IPS DF 6.9 (cell line): ENCODE measurements around the gene SPPL3.

Source experiments
- DNase-seq: peaks from one replicate; pipeline ENCODE4 v3.0.0-alpha.2; 2013; ENCODE audit warnings: low read depth, low spot score
- H3K27ac ChIP-seq: one replicate; pipeline ENCODE4 v1.5.1; 2013; ENCODE audit warnings: low read length, control low read depth
- H3K27me3 ChIP-seq: 2 replicates; pipeline ENCODE4 v1.6.1; 2013; ENCODE audit warnings: mild to moderate bottlenecking, low read length; ENCODE audit not compliant: control insufficient read depth, insufficient read depth
- H3K36me3 ChIP-seq: 2 replicates; pipeline ENCODE4 v1.6.1; 2013; ENCODE audit warnings: low read length; ENCODE audit not compliant: control insufficient read depth, insufficient read depth
- H3K4me1 ChIP-seq: 2 replicates; pipeline ENCODE4 v1.6.1; 2013; ENCODE audit warnings: low read length; ENCODE audit not compliant: control insufficient read depth, insufficient read depth
- H3K4me3 ChIP-seq: 2 replicates; pipeline ENCODE4 v1.5.1; 2013; ENCODE audit warnings: mild to moderate bottlenecking, low read length
- H3K9me3 ChIP-seq: 2 replicates; pipeline ENCODE4 v1.6.1; 2013; ENCODE audit warnings: low read length, inconsistent platforms; ENCODE audit not compliant: control insufficient read depth, insufficient read depth
- WGBS: extraction: QIAGEN DNeasy Blood & Tissue Kit; methylation state at CpG from one replicate; pipeline ENCODE4 v1.1.7; 2013; ENCODE audit warnings: mixed read lengths, missing lambda C conversion rate; ENCODE audit not compliant: insufficient read length, insufficient coverage; 5-methylcytosine and 5-hydroxymethylcytosine counted together

SPPL3 gene

GRCh38 chr12:120939523-120939922, 35.4 kb upstream of the SPPL3 start:
- H3K27me3 ChIP-seq: no peaks in the 10 kb centered on the region
- no peak for DNase-seq
- no peaks in the 10 kb centered on the region for H3K9me3 ChIP-seq
- H3K36me3 ChIP-seq: no peaks in the 10 kb centered on the region
- WGBS: no CpG with 5 or more reads among the region's 3 CpGs
- H3K27ac ChIP-seq: no peak overlapping the region
- H3K4me1 ChIP-seq: no peaks in the 10 kb centered on the region
- H3K4me3 ChIP-seq: no peak overlapping the region

- H3K36me3 ChIP-seq: no peaks in the 10 kb centered on the region
- DNase-seq: no peak
- no CpG with 5 or more reads among the region's 3 CpGs for whole genome bisulfite sequencing
- H3K9me3 ChIP-seq: no peaks in the 10 kb centered on the region
- H3K4me1 ChIP-seq: no peaks in the 10 kb centered on the region
- no peak overlapping the region for H3K4me3 ChIP-seq
- H3K27me3 ChIP-seq: no peaks in the 10 kb centered on the region
- H3K27ac ChIP-seq: no peak overlapping the region
Measured at GRCh38 chr12:120938496-120938895, 34.3 kb upstream of the SPPL3 start.

- H3K4me3 ChIP-seq: no peak overlapping the region
- DNase-seq: no peak
- H3K36me3 ChIP-seq: no peaks in the 10 kb centered on the region
- no CpG with 5 or more reads among the region's 2 CpGs for WGBS
- no peaks in the 10 kb centered on the region for H3K27me3 ChIP-seq
- H3K9me3 ChIP-seq: no peaks in the 10 kb centered on the region
- no peak overlapping the region for H3K27ac ChIP-seq
- H3K4me1 ChIP-seq: no peaks in the 10 kb centered on the region
Measured at GRCh38 chr12:120936197-120936596, 32.0 kb upstream of the SPPL3 start.

GRCh38 chr12:120933786-120934185, 29.6 kb upstream of the SPPL3 start:
- no CpG with 5 or more reads among the region's 6 CpGs for WGBS
- H3K9me3 ChIP-seq: no peaks in the 10 kb centered on the region
- H3K27me3 ChIP-seq: no peaks in the 10 kb centered on the region
- no peaks in the 10 kb centered on the region for H3K36me3 ChIP-seq
- DNase-seq: no peak
- H3K27ac ChIP-seq: no peak overlapping the region
- H3K4me3 ChIP-seq: no peak overlapping the region
- H3K4me1 ChIP-seq: peaks cover 3% of the 10 kb centered on the region; the same call in 1 of the 2 replicates

GRCh38 chr12:120932956-120933526, 28.9 kb upstream of the SPPL3 start:
- no peaks in the 10 kb centered on the region for H3K9me3 ChIP-seq
- no CpG with 5 or more reads among the region's 9 CpGs for WGBS
- H3K27ac ChIP-seq: no peak overlapping the region
- H3K36me3 ChIP-seq: no peaks in the 10 kb centered on the region
- H3K4me3 ChIP-seq: no peak overlapping the region
- no peaks in the 10 kb centered on the region for H3K27me3 ChIP-seq
- H3K4me1 ChIP-seq: peaks cover 3% of the 10 kb centered on the region; the same call in 1 of the 2 replicates
- no peak for DNase-seq

- no peak for DNase-seq
- WGBS: no CpG with 5 or more reads among the region's 7 CpGs
Measured at GRCh38 chr12:120932058-120932457, 27.9 kb upstream of the SPPL3 start.

GRCh38 chr12:120930032-120930431, 25.9 kb upstream of the SPPL3 start:
- no CpG with 5 or more reads among the region's 5 CpGs for whole genome bisulfite sequencing
- Histone ChIP-seq H3K27me3 (no peaks in the 10 kb centered on the region), H3K4me1 (peaks cover 7% of the 10 kb centered on the region; the same call in 1 of the 2 replicates), H3K36me3 (no peaks in the 10 kb centered on the region), H3K9me3 (no peaks in the 10 kb centered on the region), H3K27ac (no peak overlapping the region), H3K4me3 (no peak overlapping the region)
- DNase-seq: no peak

More at GRCh38 chr12:120932058-120932457, 27.9 kb upstream of the SPPL3 start:
- H3K27me3 ChIP-seq: no peaks in the 10 kb centered on the region
- H3K36me3 ChIP-seq: no peaks in the 10 kb centered on the region
- H3K9me3 ChIP-seq: no peaks in the 10 kb centered on the region
- H3K4me1 ChIP-seq: peaks cover 3% of the 10 kb centered on the region; the same call in 1 of the 2 replicates
- H3K4me3 ChIP-seq: no peak overlapping the region
- no peak overlapping the region for H3K27ac ChIP-seq

- peak overlapping the region; percentile 39 for H3K27ac ChIP-seq
- no CpG with 5 or more reads among the region's 13 CpGs for WGBS
- H3K4me1 ChIP-seq: peaks cover 7% of the 10 kb centered on the region; the same call in 1 of the 2 replicates
- DNase-seq: no peak
- no peaks in the 10 kb centered on the region for H3K9me3 ChIP-seq
- no peak overlapping the region for H3K4me3 ChIP-seq
- H3K36me3 ChIP-seq: no peaks in the 10 kb centered on the region
- H3K27me3 ChIP-seq: no peaks in the 10 kb centered on the region
Measured at GRCh38 chr12:120928864-120929652, 24.9 kb upstream of the SPPL3 start.

GRCh38 chr12:120925740-120926563, 21.8 kb upstream of the SPPL3 start:
- H3K27ac ChIP-seq: no peak overlapping the region
- no peaks in the 10 kb centered on the region for H3K27me3 ChIP-seq
- no peak for DNase-seq
- WGBS: no CpG with 5 or more reads among the region's 15 CpGs
- peaks cover 7% of the 10 kb centered on the region for H3K4me1 ChIP-seq
- no peaks in the 10 kb centered on the region for H3K36me3 ChIP-seq
- no peaks in the 10 kb centered on the region for H3K9me3 ChIP-seq
- no peak overlapping the region for H3K4me3 ChIP-seq

- no peaks in the 10 kb centered on the region for H3K27me3 ChIP-seq
- no peaks in the 10 kb centered on the region for H3K9me3 ChIP-seq
- no peaks in the 10 kb centered on the region for H3K36me3 ChIP-seq
- peaks cover 4% of the 10 kb centered on the region for H3K4me1 ChIP-seq
- no peak overlapping the region for H3K4me3 ChIP-seq
- no peak overlapping the region for H3K27ac ChIP-seq
- DNase-seq: no peak
- no CpG with 5 or more reads among the region's 3 CpGs for WGBS
Measured at GRCh38 chr12:120922279-120922678, 18.1 kb upstream of the SPPL3 start.
